Upper lobe of left lung (tissue), 6 donors: ENCODE results near the gene SLC43A3. TPM values are rescaled to one million over a fixed set of nuclear protein-coding genes. Genes with fewer than 3 reads are reported as not detected.

Source experiments
- ATAC-seq, 2 donors: fragments of 200-7000 bp; cut with Tn5 transposase; one replicate each; pipeline ENCODE4 v1.9.1; 2022; ENCODE audit warnings: mild to moderate bottlenecking in 2 of 2, moderate library complexity in 2 of 2; ENCODE audit not compliant: low FRiP score in 2 of 2
- DNase-seq, 2 donors: peaks; one replicate each; pipeline ENCODE4 v3.0.0-alpha.2; 2019 to 2020
- H3K27ac ChIP-seq, 4 donors: fragments of 200-600 bp; sonication (generic); one replicate each; pipeline ENCODE4 v1.5.1; 2016 to 2019
- H3K27me3 ChIP-seq, 4 donors: fragments of 200-600 bp; sonication (generic); one replicate each; pipeline ENCODE4 v1.5.1; 2017 to 2019
- H3K36me3 ChIP-seq, 4 donors: fragments of 200-600 bp; sonication (generic); one replicate each; pipeline ENCODE4 v1.5.1; 2016 to 2019
- H3K4me1 ChIP-seq, 4 donors: fragments of 200-600 bp; sonication (generic); one replicate each; pipeline ENCODE4 v1.5.1; 2018 to 2019
- H3K4me3 ChIP-seq, 4 donors: fragments of 200-600 bp; sonication (generic); one replicate each; pipeline ENCODE4 v1.5.1; 2017 to 2019; ENCODE audit warnings: mild to moderate bottlenecking in 2 of 4, moderate library complexity in 1 of 4
- H3K9me3 ChIP-seq, 4 donors: fragments of 200-600 bp; sonication (generic); one replicate each; pipeline ENCODE4 v1.5.1; 2018 to 2019
- EP300 ChIP-seq, 4 donors: sonication (generic); formaldehyde crosslinking; IDR thresholded peaks; one replicate each; pipeline ENCODE4 v1.5.1; 2017; ENCODE audit warnings: antibody characterized with exemption in 4 of 4, control low read depth in 2 of 4
- POLR2A ChIP-seq, 4 donors: fragments of 450-650 bp; IDR thresholded peaks; one replicate each; pipeline ENCODE4 v1.5.1; 2016 to 2017; ENCODE audit warnings: antibody characterized with exemption in 4 of 4, mild to moderate bottlenecking in 2 of 4
- POLR2AphosphoS5 ChIP-seq, 2 donors: sonication (generic); formaldehyde crosslinking; IDR thresholded peaks; one replicate each; pipeline ENCODE4 v1.5.1; 2017; ENCODE audit warnings: antibody characterized with exemption in 2 of 2
- WGBS, 2 donors: methylation state at CpG; one replicate each; pipeline ENCODE4 v1.1.5; 2017 to 2018; 5-methylcytosine and 5-hydroxymethylcytosine counted together
- total RNA-seq, 6 donors: library from RNA; depleted of rRNA in 4 of 6; stranded (reverse); fragments of >200 nt in 4 of 6; gene quantifications; one replicate each; pipeline versions ENCODE4 v1.1.0 to v1.2.1, GENCODE V29; 2016 to 2021
- TF ChIP-seq, protein P1 (sequence below), 6 experiments: fragments of 450-650 bp in 4 of 6; fragments of 200-600 bp in 2 of 6; sonication (generic) in 2 of 6; IDR thresholded peaks; one replicate each; pipeline ENCODE4 v1.5.1; 2016 to 2019; ENCODE audit warnings: antibody characterized with exemption in 6 of 6
- donor health status: DM: no; HTN: no; CAD: no; lungs with moderate emphysema.
- donor health status: DM: no; HTN: yes; CAD: no; lungs with severe emphysema.

SLC43A3 gene
- total RNA-seq, 6 donors from 2014 or later, result 61.6 to 177 (median 118) TPM

- peak; percentile 53 to 82 for TF ChIP-seq POLR2AphosphoS5 (IDR thresholded peaks at IDR 0.05)
- TF ChIP-seq, protein P1, sequence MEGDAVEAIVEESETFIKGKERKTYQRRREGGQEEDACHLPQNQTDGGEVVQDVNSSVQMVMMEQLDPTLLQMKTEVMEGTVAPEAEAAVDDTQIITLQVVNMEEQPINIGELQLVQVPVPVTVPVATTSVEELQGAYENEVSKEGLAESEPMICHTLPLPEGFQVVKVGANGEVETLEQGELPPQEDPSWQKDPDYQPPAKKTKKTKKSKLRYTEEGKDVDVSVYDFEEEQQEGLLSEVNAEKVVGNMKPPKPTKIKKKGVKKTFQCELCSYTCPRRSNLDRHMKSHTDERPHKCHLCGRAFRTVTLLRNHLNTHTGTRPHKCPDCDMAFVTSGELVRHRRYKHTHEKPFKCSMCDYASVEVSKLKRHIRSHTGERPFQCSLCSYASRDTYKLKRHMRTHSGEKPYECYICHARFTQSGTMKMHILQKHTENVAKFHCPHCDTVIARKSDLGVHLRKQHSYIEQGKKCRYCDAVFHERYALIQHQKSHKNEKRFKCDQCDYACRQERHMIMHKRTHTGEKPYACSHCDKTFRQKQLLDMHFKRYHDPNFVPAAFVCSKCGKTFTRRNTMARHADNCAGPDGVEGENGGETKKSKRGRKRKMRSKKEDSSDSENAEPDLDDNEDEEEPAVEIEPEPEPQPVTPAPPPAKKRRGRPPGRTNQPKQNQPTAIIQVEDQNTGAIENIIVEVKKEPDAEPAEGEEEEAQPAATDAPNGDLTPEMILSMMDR (IDR thresholded peaks at IDR 0.05), result no peak
- TF ChIP-seq EP300 (IDR thresholded peaks at IDR 0.05), result peak in 1 of 4 donors; percentile 87
- ATAC-seq (peak; percentile 71 to 86), DNase-seq (peak in 1 of 2 donors; percentile 33)
- Histone ChIP-seq H3K36me3 (no peaks in the 10 kb centered on the region), H3K9me3 (no peaks in the 10 kb centered on the region), H3K4me1 (peaks cover 24 to 52% (median 38%) of the 10 kb centered on the region in 4 donors), H3K27me3 (no peaks in the 10 kb centered on the region), H3K27ac (peak overlapping the region; percentile 58 to 77 (median 64)), H3K4me3 (no peak overlapping the region)
- WGBS, 2 donors, result 51 to 63% methylated on average over 15 of the region's 15 CpGs
Measured at GRCh38 chr11:57434640-57435546, 8.0 kb upstream of the SLC43A3 start.

GRCh38 chr11:57432714-57433163, 5.8 kb upstream of the SLC43A3 start:
- peak overlapping the region in 3 of 4 donors; percentile 18 to 77 (median 71) for H3K27ac ChIP-seq
- ATAC-seq, result peak; percentile 13 to 43
- H3K4me1 ChIP-seq, result peaks cover 34 to 56% (median 45%) of the 10 kb centered on the region in 4 donors
- no peaks in the 10 kb centered on the region for H3K9me3 ChIP-seq
- no peaks in the 10 kb centered on the region for H3K36me3 ChIP-seq
- peak in 1 of 2 donors; percentile 85 for DNase-seq
- H3K4me3 ChIP-seq, result no peak overlapping the region
- no peak for TF ChIP-seq POLR2AphosphoS5 (IDR thresholded peaks at IDR 0.05)
- TF ChIP-seq EP300 (IDR thresholded peaks at IDR 0.05), result peak in 1 of 4 donors; percentile 15
- no peaks in the 10 kb centered on the region for H3K27me3 ChIP-seq
- WGBS, 2 donors, result 19 to 79% methylated on average over 4 to 7 of the region's 7 CpGs

DNA sequence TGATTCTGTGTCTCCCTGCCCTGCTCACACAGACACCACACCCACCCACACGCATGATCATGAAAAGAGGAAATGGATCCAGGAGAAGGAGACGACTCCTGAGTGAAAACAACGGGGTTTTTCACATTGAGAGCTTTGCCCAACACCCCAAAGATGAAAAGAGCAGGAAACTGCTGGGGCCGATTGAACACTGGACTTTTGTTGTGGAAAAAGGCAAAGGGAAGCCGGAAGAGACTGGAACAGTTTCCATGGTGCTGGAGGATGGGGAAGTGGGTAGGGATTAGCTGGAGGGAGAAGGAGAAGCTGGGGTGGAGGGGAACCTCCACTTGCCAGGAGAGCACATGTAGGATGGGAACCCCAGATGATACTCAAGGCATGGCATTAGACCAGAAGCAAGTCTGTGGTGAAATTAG, 5.2 kb upstream of the SLC43A3 start:
- ATAC-seq, result peak in 1 of 2 donors; percentile 7
- no peak overlapping the region for H3K4me3 ChIP-seq
- H3K36me3 ChIP-seq, result no peaks in the 10 kb centered on the region
- WGBS, 2 donors, result 36 to 46% methylated on average over 5 of the region's 5 CpGs
- no peaks in the 10 kb centered on the region for H3K9me3 ChIP-seq
- TF ChIP-seq POLR2AphosphoS5 (IDR thresholded peaks at IDR 0.05), result no peak
- TF ChIP-seq, protein P1 (IDR thresholded peaks at IDR 0.05), result no peak
- TF ChIP-seq POLR2A (IDR thresholded peaks at IDR 0.05), result no peak
- no peak for TF ChIP-seq EP300 (IDR thresholded peaks at IDR 0.05)
- no peaks in the 10 kb centered on the region for H3K27me3 ChIP-seq
- DNase-seq, result no peak
- peak overlapping the region in 3 of 4 donors; percentile 18 to 77 (median 71) for H3K27ac ChIP-seq
- peaks cover 40 to 62% (median 50%) of the 10 kb centered on the region in 4 donors for H3K4me1 ChIP-seq

DNA sequence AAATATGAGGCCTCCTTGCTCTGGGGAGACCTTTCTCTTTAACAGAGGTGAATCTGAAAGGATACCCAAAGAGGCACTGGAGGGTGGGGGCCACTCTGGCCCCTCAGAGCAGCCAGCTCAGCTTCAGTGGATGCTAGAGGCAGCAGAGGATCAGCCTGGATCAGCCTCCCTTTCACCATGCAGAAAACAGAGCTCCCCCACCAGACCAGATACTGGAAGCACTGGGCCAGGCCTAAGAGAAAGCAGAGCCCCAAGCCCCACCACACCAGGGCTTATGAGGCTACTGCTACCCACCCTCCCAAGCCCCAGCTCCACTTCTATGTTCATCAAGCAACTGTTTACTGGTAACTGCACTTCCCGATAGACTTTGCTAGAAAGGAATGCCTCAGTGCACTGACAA, 4.0 kb upstream of the SLC43A3 start:
- Histone ChIP-seq H3K27ac (peak overlapping the region in 1 of 4 donors; percentile 16), H3K4me1 (peaks cover 51 to 71% (median 62%) of the 10 kb centered on the region in 4 donors), H3K9me3 (no peaks in the 10 kb centered on the region), H3K4me3 (no peak overlapping the region), H3K36me3 (no peaks in the 10 kb centered on the region), H3K27me3 (no peaks in the 10 kb centered on the region)
- TF ChIP-seq, protein P1 (IDR thresholded peaks at IDR 0.05), result no peak
- TF ChIP-seq POLR2A (IDR thresholded peaks at IDR 0.05) (no peak), EP300 (IDR thresholded peaks at IDR 0.05) (no peak), POLR2AphosphoS5 (IDR thresholded peaks at IDR 0.05) (no peak)
- 88 to 91% methylated on average over 1 of the region's 1 CpG for WGBS, 2 donors
- DNase-seq (no peak), ATAC-seq (no peak)

GRCh38 chr11:57429946-57430345, 3.0 kb upstream of the SLC43A3 start:
- no peaks in the 10 kb centered on the region for H3K27me3 ChIP-seq
- TF ChIP-seq POLR2AphosphoS5 (IDR thresholded peaks at IDR 0.05), result no peak
- TF ChIP-seq, protein P1 (IDR thresholded peaks at IDR 0.05), result no peak
- no peak for TF ChIP-seq EP300 (IDR thresholded peaks at IDR 0.05)
- no peak for TF ChIP-seq POLR2A (IDR thresholded peaks at IDR 0.05)
- peaks cover 57 to 71% (median 65%) of the 10 kb centered on the region in 4 donors for H3K4me1 ChIP-seq
- WGBS, 2 donors, result 47 to 48% methylated on average over 4 of the region's 4 CpGs
- ATAC-seq, result no peak
- no peak for DNase-seq
- peaks cover 0 to 2% (median 0%) of the 10 kb centered on the region in 4 donors for H3K36me3 ChIP-seq
- no peak overlapping the region for H3K27ac ChIP-seq
- no peaks in the 10 kb centered on the region for H3K9me3 ChIP-seq
- no peak overlapping the region for H3K4me3 ChIP-seq
